Mesenchymal stem cell (in vitro differentiated cells and primary cell): ENCODE measurements around the gene KCNK4.

Source experiments
- DNase-seq: peaks from one replicate; pipeline ENCODE4 v3.0.0-alpha.2; 2013
- H2AFZ ChIP-seq: one replicate; pipeline ENCODE4 v1.6.1; 2013; ENCODE audit warnings: low read depth, mild to moderate bottlenecking, control low read depth, inconsistent platforms, low read length, moderate library complexity
- H2AK5ac ChIP-seq: 2 replicates; pipeline ENCODE4 v1.6.1; 2013; ENCODE audit warnings: low read length, moderate library complexity, mild to moderate bottlenecking, inconsistent platforms; ENCODE audit not compliant: severe bottlenecking
- H2BK120ac ChIP-seq: one replicate; pipeline ENCODE4 v1.6.1; 2013; ENCODE audit warnings: low read depth, mild to moderate bottlenecking, inconsistent platforms, low read length, moderate library complexity
- H2BK12ac ChIP-seq, 2 experiments: one replicate each; pipeline ENCODE4 v1.6.1; 2013; ENCODE audit warnings: inconsistent platforms in 2 of 2, low read length in 2 of 2, mild to moderate bottlenecking in 2 of 2, moderate library complexity in 2 of 2, control low read depth in 1 of 2
- H2BK15ac ChIP-seq: one replicate; pipeline ENCODE4 v1.6.1; 2013; ENCODE audit warnings: mild to moderate bottlenecking, low read depth, inconsistent platforms; ENCODE audit not compliant: poor library complexity, severe bottlenecking
- H2BK5ac ChIP-seq: 2 replicates; pipeline ENCODE4 v1.6.1; 2013; ENCODE audit warnings: low read depth, mild to moderate bottlenecking, low read length, control low read depth, inconsistent platforms; ENCODE audit not compliant: poor library complexity, severe bottlenecking
- H3K14ac ChIP-seq, 2 experiments: one replicate each; pipeline ENCODE4 v1.6.1; 2013; ENCODE audit warnings: inconsistent platforms in 2 of 2, low read length in 2 of 2, control low read depth in 1 of 2, mild to moderate bottlenecking in 1 of 2, moderate library complexity in 1 of 2
- H3K18ac ChIP-seq, 2 experiments: one replicate each; pipeline ENCODE4 v1.6.1; 2013; ENCODE audit warnings: inconsistent platforms in 2 of 2, low read length in 2 of 2, control low read depth in 1 of 2, low read depth in 1 of 2, mild to moderate bottlenecking in 1 of 2
- H3K23ac ChIP-seq, 2 experiments: one replicate each; pipeline ENCODE4 v1.6.1; 2013; ENCODE audit warnings: inconsistent platforms in 2 of 2, low read length in 2 of 2, mild to moderate bottlenecking in 2 of 2, moderate library complexity in 2 of 2, control low read depth in 1 of 2
- H3K27ac ChIP-seq: 2 replicates; pipeline ENCODE4 v1.5.1; 2013; ENCODE audit warnings: mild to moderate bottlenecking, moderate library complexity, low read length, control low read depth, inconsistent platforms; ENCODE audit not compliant: poor library complexity, severe bottlenecking
- H3K27me3 ChIP-seq, 2 experiments: 2 replicates each; pipeline versions ENCODE4 v1.6.1 to v1.7.0; 2013; ENCODE audit warnings: low read length in 2 of 2, mild to moderate bottlenecking in 2 of 2, moderate library complexity in 2 of 2, control low read depth in 1 of 2, inconsistent platforms in 1 of 2; ENCODE audit not compliant: control insufficient read depth in 1 of 2, insufficient read depth in 1 of 2
- H3K36me3 ChIP-seq, 2 experiments: 2 replicates each; pipeline versions ENCODE4 v1.6.1 to v1.7.0; 2013; ENCODE audit warnings: low read length in 2 of 2, control low read depth in 1 of 2, inconsistent platforms in 1 of 2, low read depth in 1 of 2, mild to moderate bottlenecking in 1 of 2; ENCODE audit not compliant: insufficient read depth in 2 of 2, control insufficient read depth in 1 of 2
- H3K4ac ChIP-seq, 2 experiments: one replicate each; pipeline ENCODE4 v1.6.1; 2013; ENCODE audit warnings: inconsistent platforms in 2 of 2, low read length in 2 of 2, mild to moderate bottlenecking in 2 of 2, moderate library complexity in 2 of 2, control low read depth in 1 of 2, low read depth in 1 of 2
- H3K4me1 ChIP-seq: 2 replicates; pipeline ENCODE4 v1.6.1; 2013; ENCODE audit warnings: low read depth, low read length, control low read depth; ENCODE audit not compliant: control insufficient read depth, insufficient read depth
- H3K4me2 ChIP-seq: 2 replicates; pipeline ENCODE4 v1.6.1; 2013; ENCODE audit warnings: low read length, mild to moderate bottlenecking, inconsistent platforms; ENCODE audit not compliant: poor library complexity, severe bottlenecking
- H3K4me3 ChIP-seq, 2 experiments: 2 replicates each; pipeline versions ENCODE4 v1.5.1 to v1.7.0; 2013; ENCODE audit warnings: low read length in 2 of 2, mild to moderate bottlenecking in 2 of 2, control low read depth in 1 of 2, low read depth in 1 of 2; ENCODE audit not compliant: insufficient read depth in 1 of 2
- H3K79me1 ChIP-seq: replicated peaks from 2 replicates; pipeline ENCODE4 v1.6.1; 2013; ENCODE audit warnings: mild to moderate bottlenecking, control low read depth, low read length, inconsistent platforms; ENCODE audit not compliant: poor library complexity, severe bottlenecking
- H3K9ac ChIP-seq: 2 replicates; pipeline ENCODE4 v1.7.0; 2013; ENCODE audit warnings: mild to moderate bottlenecking, low read length, moderate library complexity
- H3K9me3 ChIP-seq: 2 replicates; pipeline ENCODE4 v1.7.0; 2013; ENCODE audit warnings: mild to moderate bottlenecking, low read length; ENCODE audit not compliant: control insufficient read depth
- H4K8ac ChIP-seq: one replicate; pipeline ENCODE4 v1.6.1; 2013; ENCODE audit warnings: inconsistent platforms, mild to moderate bottlenecking, low read length, moderate library complexity
- H4K91ac ChIP-seq: one replicate; pipeline ENCODE4 v1.6.1; 2013; ENCODE audit warnings: mild to moderate bottlenecking, low read length, inconsistent platforms
- WGBS: methylation state at CpG from one replicate; pipeline ENCODE4 v1.1.7; 2013; ENCODE audit warnings: mixed read lengths; 5-methylcytosine and 5-hydroxymethylcytosine counted together

The KCNK4 gene

DNA sequence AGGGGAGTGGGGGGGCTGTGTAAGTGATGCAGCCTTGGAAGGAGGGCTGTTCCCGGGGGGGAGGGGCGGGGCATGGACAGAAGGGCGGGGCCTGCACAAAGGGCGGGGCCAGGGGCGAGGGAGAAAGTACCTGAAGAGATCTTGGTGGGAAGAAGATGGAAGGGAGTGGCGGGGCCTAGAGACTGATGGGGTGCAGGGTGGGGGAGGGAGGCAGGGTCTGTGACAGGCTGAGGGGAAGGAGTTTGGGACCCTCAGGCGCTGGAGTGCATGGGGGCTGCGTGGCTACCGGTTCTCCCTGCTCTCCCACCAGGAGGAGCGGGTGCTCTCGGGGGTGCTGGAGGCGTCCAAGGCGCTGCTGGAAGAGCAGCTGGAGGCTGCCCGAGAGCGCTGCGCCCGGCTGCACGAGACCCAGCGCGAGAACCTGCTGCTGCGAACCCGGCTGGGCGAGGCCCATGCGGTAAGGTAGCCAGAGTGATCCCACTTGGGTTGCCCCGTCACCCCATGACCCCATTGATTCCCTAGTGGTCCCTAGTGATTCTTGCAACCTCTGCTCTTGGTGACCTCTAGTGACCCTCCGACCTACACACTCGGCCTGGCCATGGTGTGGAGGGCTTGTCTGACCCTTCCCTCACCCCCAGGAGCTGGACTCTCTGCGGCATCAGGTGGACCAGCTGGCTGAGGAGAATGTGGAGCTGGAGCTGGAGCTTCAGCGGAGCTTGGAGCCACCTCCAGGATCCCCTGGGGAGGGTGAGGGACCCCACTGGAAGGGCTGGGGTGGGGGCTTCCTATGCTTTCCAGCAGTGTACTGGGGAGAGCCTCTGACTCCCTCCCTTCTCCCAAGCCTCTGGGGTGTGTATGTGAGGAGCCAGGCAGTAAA lies 52.0 kb downstream of the KCNK4 start:
- H3K79me1 ChIP-seq: no peaks in the 10 kb centered on the region
- no peak overlapping the region for H3K9ac ChIP-seq
- H2AK5ac ChIP-seq: no peak overlapping the region
- WGBS: 68% methylated on average over 28 of the region's 29 CpGs
- H3K36me3 ChIP-seq: no peaks in the 10 kb centered on the region
- H3K14ac ChIP-seq: no peak overlapping the region
- no peak overlapping the region for H3K18ac ChIP-seq
- H4K8ac ChIP-seq: no peak overlapping the region
- H2BK5ac ChIP-seq: no peak overlapping the region
- H2BK12ac ChIP-seq: peak overlapping the region in 1 of 2 experiments; percentile 31
- no peak for DNase-seq
- H3K4me1 ChIP-seq: peaks cover 14% of the 10 kb centered on the region
- H2BK120ac ChIP-seq: no peak overlapping the region
- no peak overlapping the region for H3K27ac ChIP-seq
- H3K4me2 ChIP-seq: no peak overlapping the region
- H2AFZ ChIP-seq: no peak overlapping the region
- peak overlapping the region in 1 of 2 experiments; percentile 34 for H3K4me3 ChIP-seq
- H3K27me3 ChIP-seq: peaks cover 0 to 15% of the 10 kb centered on the region in 2 experiments
- H4K91ac ChIP-seq: peak overlapping the region; percentile 32
- no peak overlapping the region for H3K4ac ChIP-seq
- no peaks in the 10 kb centered on the region for H3K9me3 ChIP-seq
- no peak overlapping the region for H2BK15ac ChIP-seq
- no peak overlapping the region for H3K23ac ChIP-seq

DNA sequence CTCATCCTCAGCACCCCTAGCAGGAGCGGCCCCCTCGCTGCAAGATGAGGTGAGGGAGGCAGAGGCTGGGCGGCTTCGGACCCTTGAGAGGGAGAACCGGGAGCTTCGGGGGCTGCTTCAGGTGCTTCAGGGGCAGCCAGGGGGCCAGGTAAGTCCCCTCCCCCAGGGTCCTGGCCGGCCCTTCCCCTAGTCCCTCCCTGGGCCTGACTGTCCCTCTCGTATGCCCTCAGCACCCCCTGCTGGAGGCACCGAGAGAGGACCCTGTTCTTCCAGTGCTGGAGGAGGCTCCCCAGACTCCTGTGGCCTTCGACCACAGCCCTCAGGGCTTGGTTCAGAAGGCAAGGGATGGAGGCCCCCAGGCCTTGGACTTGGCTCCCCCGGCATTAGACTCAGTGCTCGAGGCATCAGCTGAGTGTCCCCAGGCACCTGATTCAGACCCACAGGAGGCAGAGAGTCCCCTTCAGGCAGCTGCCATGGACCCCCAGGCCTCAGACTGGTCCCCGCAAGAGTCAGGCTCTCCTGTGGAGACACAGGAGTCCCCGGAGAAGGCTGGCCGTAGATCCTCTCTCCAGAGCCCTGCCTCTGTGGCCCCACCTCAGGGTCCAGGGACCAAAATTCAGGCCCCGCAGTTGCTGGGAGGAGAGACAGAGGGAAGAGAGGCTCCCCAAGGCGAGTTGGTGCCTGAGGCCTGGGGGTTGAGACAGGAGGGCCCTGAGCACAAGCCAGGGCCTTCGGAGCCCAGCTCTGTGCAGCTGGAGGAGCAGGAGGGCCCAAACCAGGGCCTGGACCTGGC lies 52.9 kb downstream of the KCNK4 start:
- 84% methylated on average over 18 of the region's 18 CpGs for WGBS
- Histone ChIP-seq H2AFZ (no peak overlapping the region), H2AK5ac (no peak overlapping the region)

DNA sequence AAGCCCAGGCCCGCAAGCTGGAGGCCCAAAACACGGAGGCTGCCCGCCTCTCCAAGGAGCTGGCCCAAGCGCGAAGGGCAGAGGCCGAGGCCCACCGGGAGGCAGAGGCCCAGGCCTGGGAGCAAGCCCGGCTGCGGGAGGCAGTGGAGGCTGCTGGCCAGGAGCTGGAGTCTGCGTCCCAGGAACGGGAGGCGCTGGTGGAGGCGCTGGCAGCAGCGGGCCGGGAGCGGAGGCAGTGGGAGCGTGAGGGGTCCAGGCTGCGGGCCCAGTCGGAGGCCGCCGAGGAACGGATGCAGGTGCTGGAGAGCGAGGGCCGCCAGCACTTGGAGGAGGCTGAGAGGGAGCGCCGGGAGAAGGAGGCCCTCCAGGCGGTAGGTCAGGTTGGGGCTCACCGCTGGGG lies 53.7 kb downstream of the KCNK4 start:
- Histone ChIP-seq H3K4me3 (no peak overlapping the region), H3K9me3 (no peaks in the 10 kb centered on the region), H3K79me1 (no peaks in the 10 kb centered on the region), H3K23ac (no peak overlapping the region), H3K27ac (no peak overlapping the region), H4K8ac (no peak overlapping the region), H2BK5ac (no peak overlapping the region), H3K4me2 (no peak overlapping the region), H4K91ac (no peak overlapping the region), H2BK120ac (no peak overlapping the region), H3K14ac (no peak overlapping the region), H2BK12ac (no peak overlapping the region), H3K4me1 (peaks cover 17% of the 10 kb centered on the region), H3K36me3 (no peaks in the 10 kb centered on the region), H3K27me3 (peaks cover 0 to 19% of the 10 kb centered on the region in 2 experiments), H2AFZ (no peak overlapping the region), H3K9ac (no peak overlapping the region), H3K18ac (no peak overlapping the region), H2AK5ac (no peak overlapping the region), H2BK15ac (no peak overlapping the region), H3K4ac (no peak overlapping the region)
- DNase-seq: no peak
- WGBS: 95% methylated on average over 28 of the region's 28 CpGs

More for the DNA sequence above, 52.9 kb downstream of the KCNK4 start:
- Histone ChIP-seq H3K4ac (no peak overlapping the region), H3K4me1 (peaks cover 17% of the 10 kb centered on the region), H3K4me2 (no peak overlapping the region), H3K18ac (no peak overlapping the region), H3K14ac (no peak overlapping the region), H4K91ac (peak overlapping the region; percentile 32), H3K27me3 (peaks cover 0 to 15% of the 10 kb centered on the region in 2 experiments), H4K8ac (no peak overlapping the region), H2BK5ac (no peak overlapping the region), H3K27ac (no peak overlapping the region), H3K79me1 (no peaks in the 10 kb centered on the region), H3K23ac (no peak overlapping the region), H2BK120ac (no peak overlapping the region), H2BK15ac (no peak overlapping the region), H2BK12ac (no peak overlapping the region), H3K9me3 (no peaks in the 10 kb centered on the region), H3K4me3 (no peak overlapping the region), H3K9ac (no peak overlapping the region), H3K36me3 (no peaks in the 10 kb centered on the region)
- no peak for DNase-seq
